HG02840 (cell line): Measurements from ENCODE around the gene SNPH.

ENCODE experiments used
- ATAC-seq: cut with Tn5 transposase; IDR thresholded peaks from one replicate; pipeline ENCODE4 v1.9.1; 2021; ENCODE audit warnings: mild to moderate bottlenecking, moderate library complexity, moderate number of reproducible peaks; ENCODE audit not compliant: unreplicated experiment, low FRiP score

The SNPH gene

GRCh38 chr20:1286267-1287024 lies 20.4 kb downstream of the SNPH start:
- ATAC-seq = no peak

- no peak for ATAC-seq
Measured at GRCh38 chr20:1287306-1287705, 21.2 kb downstream of the SNPH start.

- no peak for ATAC-seq
Measured at GRCh38 chr20:1287787-1288569, 21.9 kb downstream of the SNPH start.

- no peak for ATAC-seq
Measured at GRCh38 chr20:1291191-1291741, 25.2 kb downstream of the SNPH start.

GRCh38 chr20:1292620-1293019 lies 26.5 kb downstream of the SNPH start:
- no peak for ATAC-seq

- no peak for ATAC-seq
Measured at GRCh38 chr20:1293641-1294379, 27.7 kb downstream of the SNPH start.

GRCh38 chr20:1294497-1294896 lies 28.4 kb downstream of the SNPH start:
- no peak for ATAC-seq

GRCh38 chr20:1295276-1295930 lies 29.3 kb downstream of the SNPH start:
- ATAC-seq = no peak

- ATAC-seq = no peak
Measured at GRCh38 chr20:1296117-1296610, 30.1 kb downstream of the SNPH start.

- ATAC-seq = no peak
Measured at GRCh38 chr20:1296922-1297321, 30.8 kb downstream of the SNPH start.

GRCh38 chr20:1297486-1297885 lies 31.4 kb downstream of the SNPH start:
- ATAC-seq = no peak

GRCh38 chr20:1298166-1298565 lies 32.1 kb downstream of the SNPH start:
- ATAC-seq = no peak

- no peak for ATAC-seq
Measured at GRCh38 chr20:1298888-1299511, 32.9 kb downstream of the SNPH start.

GRCh38 chr20:1299522-1299921 lies 33.4 kb downstream of the SNPH start:
- no peak for ATAC-seq

- no peak for ATAC-seq
Measured at GRCh38 chr20:1300083-1300840, 34.2 kb downstream of the SNPH start.

- no peak for ATAC-seq
Measured at GRCh38 chr20:1301031-1301529, 35.0 kb downstream of the SNPH start.

- no peak for ATAC-seq
Measured at GRCh38 chr20:1302685-1303541, 36.8 kb downstream of the SNPH start.
